ENCODE data around the gene CUX1. TPM values are rescaled to one million over a fixed set of nuclear protein-coding genes. Genes with fewer than 3 reads are reported as not detected.

CUX1 gene
- total and polyA plus RNA-seq, 10 of the 15 experiments (the other 5 are each of a cell fraction or from before 2014, with no cell fraction given) = 6.1 to 48.6 (median 25.9) TPM

DNA sequence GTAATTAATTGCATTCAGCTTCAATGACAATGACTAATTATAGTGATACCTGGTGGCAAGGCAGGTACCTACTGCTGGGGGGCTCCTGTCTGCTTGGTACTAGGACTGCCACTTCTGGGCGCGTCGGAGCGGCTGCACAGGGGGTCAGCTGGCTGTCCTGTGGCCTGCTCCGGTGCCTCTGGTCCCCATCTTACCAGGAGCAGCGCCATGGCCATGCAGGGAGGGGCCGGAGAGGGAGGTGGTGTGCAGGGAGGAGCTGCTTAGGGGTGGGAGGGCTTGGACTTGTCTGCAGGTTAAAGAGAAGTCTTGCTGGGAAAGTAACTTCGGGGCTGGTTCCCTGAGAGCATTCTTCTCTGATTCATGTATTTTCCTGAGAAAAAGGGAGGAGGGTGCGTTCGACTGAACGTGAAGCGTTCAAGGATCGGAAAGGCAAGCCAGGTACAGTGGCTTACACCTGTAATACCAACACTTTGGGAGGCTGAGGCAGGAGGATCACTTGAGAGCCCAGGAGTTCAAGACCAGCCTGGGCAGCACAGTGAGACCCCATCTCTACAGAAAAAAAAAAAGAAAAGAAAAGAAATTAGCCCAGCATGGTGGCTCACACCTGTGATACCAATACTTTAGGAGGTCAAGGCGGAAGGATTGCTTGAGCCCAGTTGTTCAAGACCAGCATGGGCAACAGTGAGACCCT is 15.4 kb downstream of the CUX1 start (continued):
- TF ChIP-seq, protein P1, sequence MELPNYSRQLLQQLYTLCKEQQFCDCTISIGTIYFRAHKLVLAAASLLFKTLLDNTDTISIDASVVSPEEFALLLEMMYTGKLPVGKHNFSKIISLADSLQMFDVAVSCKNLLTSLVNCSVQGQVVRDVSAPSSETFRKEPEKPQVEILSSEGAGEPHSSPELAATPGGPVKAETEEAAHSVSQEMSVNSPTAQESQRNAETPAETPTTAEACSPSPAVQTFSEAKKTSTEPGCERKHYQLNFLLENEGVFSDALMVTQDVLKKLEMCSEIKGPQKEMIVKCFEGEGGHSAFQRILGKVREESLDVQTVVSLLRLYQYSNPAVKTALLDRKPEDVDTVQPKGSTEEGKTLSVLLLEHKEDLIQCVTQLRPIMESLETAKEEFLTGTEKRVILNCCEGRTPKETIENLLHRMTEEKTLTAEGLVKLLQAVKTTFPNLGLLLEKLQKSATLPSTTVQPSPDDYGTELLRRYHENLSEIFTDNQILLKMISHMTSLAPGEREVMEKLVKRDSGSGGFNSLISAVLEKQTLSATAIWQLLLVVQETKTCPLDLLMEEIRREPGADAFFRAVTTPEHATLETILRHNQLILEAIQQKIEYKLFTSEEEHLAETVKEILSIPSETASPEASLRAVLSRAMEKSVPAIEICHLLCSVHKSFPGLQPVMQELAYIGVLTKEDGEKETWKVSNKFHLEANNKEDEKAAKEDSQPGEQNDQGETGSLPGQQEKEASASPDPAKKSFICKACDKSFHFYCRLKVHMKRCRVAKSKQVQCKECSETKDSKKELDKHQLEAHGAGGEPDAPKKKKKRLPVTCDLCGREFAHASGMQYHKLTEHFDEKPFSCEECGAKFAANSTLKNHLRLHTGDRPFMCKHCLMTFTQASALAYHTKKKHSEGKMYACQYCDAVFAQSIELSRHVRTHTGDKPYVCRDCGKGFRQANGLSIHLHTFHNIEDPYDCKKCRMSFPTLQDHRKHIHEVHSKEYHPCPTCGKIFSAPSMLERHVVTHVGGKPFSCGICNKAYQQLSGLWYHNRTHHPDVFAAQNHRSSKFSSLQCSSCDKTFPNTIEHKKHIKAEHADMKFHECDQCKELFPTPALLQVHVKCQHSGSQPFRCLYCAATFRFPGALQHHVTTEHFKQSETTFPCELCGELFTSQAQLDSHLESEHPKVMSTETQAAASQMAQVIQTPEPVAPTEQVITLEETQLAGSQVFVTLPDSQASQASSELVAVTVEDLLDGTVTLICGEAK (IDR thresholded peaks at IDR 0.05; ENCODE audit: borderline replicate concordance) = no peak
- no peak for TF ChIP-seq MEF2B (IDR thresholded peaks at IDR 0.05; ENCODE audit: partially characterized antibody, poor library complexity, severe bottlenecking)
- TF ChIP-seq EGR1 (IDR thresholded peaks at IDR 0.05; ENCODE audit: borderline replicate concordance in 1 of 2, low read depth in 2 of 2, low read length in 2 of 2) = no peak
- TF ChIP-seq, protein P2, sequence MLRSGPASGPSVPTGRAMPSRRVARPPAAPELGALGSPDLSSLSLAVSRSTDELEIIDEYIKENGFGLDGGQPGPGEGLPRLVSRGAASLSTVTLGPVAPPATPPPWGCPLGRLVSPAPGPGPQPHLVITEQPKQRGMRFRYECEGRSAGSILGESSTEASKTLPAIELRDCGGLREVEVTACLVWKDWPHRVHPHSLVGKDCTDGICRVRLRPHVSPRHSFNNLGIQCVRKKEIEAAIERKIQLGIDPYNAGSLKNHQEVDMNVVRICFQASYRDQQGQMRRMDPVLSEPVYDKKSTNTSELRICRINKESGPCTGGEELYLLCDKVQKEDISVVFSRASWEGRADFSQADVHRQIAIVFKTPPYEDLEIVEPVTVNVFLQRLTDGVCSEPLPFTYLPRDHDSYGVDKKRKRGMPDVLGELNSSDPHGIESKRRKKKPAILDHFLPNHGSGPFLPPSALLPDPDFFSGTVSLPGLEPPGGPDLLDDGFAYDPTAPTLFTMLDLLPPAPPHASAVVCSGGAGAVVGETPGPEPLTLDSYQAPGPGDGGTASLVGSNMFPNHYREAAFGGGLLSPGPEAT (IDR thresholded peaks at IDR 0.05; ENCODE audit: low read depth) = no peak
- TF ChIP-seq, protein P3, sequence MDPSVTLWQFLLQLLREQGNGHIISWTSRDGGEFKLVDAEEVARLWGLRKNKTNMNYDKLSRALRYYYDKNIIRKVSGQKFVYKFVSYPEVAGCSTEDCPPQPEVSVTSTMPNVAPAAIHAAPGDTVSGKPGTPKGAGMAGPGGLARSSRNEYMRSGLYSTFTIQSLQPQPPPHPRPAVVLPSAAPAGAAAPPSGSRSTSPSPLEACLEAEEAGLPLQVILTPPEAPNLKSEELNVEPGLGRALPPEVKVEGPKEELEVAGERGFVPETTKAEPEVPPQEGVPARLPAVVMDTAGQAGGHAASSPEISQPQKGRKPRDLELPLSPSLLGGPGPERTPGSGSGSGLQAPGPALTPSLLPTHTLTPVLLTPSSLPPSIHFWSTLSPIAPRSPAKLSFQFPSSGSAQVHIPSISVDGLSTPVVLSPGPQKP (IDR thresholded peaks at IDR 0.05; ENCODE audit: low read depth, low read length) = no peak
- TF ChIP-seq, protein P4, sequence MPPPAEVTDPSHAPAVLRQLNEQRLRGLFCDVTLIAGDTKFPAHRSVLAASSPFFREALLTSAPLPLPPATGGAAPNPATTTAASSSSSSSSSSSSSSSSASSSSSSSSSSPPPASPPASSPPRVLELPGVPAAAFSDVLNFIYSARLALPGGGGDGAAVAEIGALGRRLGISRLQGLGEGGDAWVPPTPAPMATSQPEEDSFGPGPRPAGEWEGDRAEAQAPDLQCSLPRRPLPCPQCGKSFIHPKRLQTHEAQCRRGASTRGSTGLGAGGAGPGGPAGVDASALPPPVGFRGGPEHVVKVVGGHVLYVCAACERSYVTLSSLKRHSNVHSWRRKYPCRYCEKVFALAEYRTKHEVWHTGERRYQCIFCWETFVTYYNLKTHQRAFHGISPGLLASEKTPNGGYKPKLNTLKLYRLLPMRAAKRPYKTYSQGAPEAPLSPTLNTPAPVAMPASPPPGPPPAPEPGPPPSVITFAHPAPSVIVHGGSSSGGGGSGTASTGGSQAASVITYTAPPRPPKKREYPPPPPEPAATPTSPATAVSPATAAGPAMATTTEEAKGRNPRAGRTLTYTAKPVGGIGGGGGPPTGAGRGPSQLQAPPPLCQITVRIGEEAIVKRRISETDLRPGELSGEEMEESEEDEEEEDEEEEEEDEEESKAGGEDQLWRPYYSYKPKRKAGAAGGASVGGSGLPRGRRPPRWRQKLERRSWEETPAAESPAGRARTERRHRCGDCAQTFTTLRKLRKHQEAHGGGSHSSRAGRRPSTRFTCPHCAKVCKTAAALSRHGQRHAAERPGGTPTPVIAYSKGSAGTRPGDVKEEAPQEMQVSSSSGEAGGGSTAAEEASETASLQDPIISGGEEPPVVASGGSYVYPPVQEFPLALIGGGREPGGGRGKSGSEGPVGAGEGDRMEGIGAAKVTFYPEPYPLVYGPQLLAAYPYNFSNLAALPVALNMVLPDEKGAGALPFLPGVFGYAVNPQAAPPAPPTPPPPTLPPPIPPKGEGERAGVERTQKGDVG (CRISPR knock-in tag; IDR thresholded peaks at IDR 0.05) = no peak
- TF ChIP-seq, protein P5, sequence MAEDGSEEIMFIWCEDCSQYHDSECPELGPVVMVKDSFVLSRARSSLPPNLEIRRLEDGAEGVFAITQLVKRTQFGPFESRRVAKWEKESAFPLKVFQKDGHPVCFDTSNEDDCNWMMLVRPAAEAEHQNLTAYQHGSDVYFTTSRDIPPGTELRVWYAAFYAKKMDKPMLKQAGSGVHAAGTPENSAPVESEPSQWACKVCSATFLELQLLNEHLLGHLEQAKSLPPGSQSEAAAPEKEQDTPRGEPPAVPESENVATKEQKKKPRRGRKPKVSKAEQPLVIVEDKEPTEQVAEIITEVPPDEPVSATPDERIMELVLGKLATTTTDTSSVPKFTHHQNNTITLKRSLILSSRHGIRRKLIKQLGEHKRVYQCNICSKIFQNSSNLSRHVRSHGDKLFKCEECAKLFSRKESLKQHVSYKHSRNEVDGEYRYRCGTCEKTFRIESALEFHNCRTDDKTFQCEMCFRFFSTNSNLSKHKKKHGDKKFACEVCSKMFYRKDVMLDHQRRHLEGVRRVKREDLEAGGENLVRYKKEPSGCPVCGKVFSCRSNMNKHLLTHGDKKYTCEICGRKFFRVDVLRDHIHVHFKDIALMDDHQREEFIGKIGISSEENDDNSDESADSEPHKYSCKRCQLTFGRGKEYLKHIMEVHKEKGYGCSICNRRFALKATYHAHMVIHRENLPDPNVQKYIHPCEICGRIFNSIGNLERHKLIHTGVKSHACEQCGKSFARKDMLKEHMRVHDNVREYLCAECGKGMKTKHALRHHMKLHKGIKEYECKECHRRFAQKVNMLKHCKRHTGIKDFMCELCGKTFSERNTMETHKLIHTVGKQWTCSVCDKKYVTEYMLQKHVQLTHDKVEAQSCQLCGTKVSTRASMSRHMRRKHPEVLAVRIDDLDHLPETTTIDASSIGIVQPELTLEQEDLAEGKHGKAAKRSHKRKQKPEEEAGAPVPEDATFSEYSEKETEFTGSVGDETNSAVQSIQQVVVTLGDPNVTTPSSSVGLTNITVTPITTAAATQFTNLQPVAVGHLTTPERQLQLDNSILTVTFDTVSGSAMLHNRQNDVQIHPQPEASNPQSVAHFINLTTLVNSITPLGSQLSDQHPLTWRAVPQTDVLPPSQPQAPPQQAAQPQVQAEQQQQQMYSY (CRISPR knock-in tag; IDR thresholded peaks at IDR 0.05) = no peak
- TF ChIP-seq, protein P6, sequence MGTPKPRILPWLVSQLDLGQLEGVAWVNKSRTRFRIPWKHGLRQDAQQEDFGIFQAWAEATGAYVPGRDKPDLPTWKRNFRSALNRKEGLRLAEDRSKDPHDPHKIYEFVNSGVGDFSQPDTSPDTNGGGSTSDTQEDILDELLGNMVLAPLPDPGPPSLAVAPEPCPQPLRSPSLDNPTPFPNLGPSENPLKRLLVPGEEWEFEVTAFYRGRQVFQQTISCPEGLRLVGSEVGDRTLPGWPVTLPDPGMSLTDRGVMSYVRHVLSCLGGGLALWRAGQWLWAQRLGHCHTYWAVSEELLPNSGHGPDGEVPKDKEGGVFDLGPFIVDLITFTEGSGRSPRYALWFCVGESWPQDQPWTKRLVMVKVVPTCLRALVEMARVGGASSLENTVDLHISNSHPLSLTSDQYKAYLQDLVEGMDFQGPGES (IDR thresholded peaks at IDR 0.05) = no peak
